ENCODE measurements around the gene ROBO1. TPM values are rescaled to one million over a fixed set of nuclear protein-coding genes. Genes with fewer than 3 reads are reported as not detected.
A peak's percentile ranks its signal among the peaks of the same experiment; 100 is the strongest.

ROBO1 gene
- total RNA-seq, 3 donors from 2014 or later = 12.7 to 50.7 (median 23.6) TPM

- no peak overlapping the region for H3K27ac ChIP-seq
- DNase-seq (ENCODE audit: low spot score in 2 of 2) = no peak
- TF ChIP-seq CTCF (IDR thresholded peaks at IDR 0.05) = peak; percentile 71 to 81 (median 77)
- no peak for TF ChIP-seq POLR2A (IDR thresholded peaks at IDR 0.05)
These were observed 1122.0 kb downstream of the ROBO1 start for GRCh38 chr3:78645628-78646310.

GRCh38 chr3:78644847-78645246 is 1123.0 kb downstream of the ROBO1 start:
- TF ChIP-seq POLR2AphosphoS5 (IDR thresholded peaks at IDR 0.05) = no peak
- TF ChIP-seq CTCF (IDR thresholded peaks at IDR 0.05) = no peak
- TF ChIP-seq POLR2A (IDR thresholded peaks at IDR 0.05) = no peak
- Histone ChIP-seq H3K4me3 (no peak overlapping the region), H3K9me3 (no peaks in the 10 kb centered on the region), H3K27me3 (no peaks in the 10 kb centered on the region), H3K4me1 (no peaks in the 10 kb centered on the region), H3K36me3 (no peaks in the 10 kb centered on the region), H3K27ac (no peak overlapping the region)
- intact Hi-C loops (cut with DNase I; ENCODE audit: low total_unique reads) = no loop called here
- DNase-seq (ENCODE audit: low spot score in 2 of 2) = no peak

More at GRCh38 chr3:78645628-78646310, 1122.0 kb downstream of the ROBO1 start:
- H3K4me1 ChIP-seq = no peaks in the 10 kb centered on the region
- H3K4me3 ChIP-seq = no peak overlapping the region
- no peaks in the 10 kb centered on the region for H3K9me3 ChIP-seq
- no peaks in the 10 kb centered on the region for H3K27me3 ChIP-seq
- intact Hi-C loops (cut with DNase I; ENCODE audit: low total_unique reads) = no loop called here
- H3K36me3 ChIP-seq = no peaks in the 10 kb centered on the region

DNA sequence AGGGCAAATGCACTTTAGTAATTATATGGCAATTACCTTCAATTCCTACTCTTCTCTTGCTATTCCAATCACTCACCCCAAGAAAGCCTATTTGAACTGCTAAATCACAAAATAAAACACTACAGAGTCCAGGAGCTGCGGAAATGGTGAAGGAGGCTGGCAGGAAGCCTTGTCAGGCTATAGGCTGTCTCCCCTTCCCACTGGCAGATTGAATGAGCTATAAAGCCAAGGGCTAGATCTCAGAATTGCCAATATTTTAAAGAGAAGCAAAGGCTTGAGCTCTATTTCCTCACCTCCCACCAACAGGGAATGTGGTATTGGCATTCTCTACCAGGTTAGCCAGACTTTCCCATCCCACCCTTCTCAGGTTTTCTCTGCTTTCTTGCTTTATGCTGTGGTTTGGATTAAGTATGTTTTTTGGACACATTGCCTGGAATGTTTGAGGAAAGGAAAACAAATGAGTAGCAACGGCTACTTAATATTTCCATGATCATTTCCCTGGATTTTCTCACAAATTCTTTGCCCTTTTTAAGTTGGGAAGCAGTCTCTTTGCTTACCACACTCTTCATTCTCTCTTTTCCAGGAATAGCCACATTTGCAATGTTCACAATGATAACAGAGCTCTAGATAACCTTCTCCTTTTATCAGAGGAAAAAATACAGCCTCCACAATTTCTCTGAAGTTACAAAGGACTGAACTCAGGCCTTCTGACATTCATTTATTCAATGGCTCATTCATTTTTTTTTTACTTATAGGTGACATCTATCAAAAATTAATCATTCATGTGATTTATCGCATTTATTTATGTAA is 1125.4 kb downstream of the ROBO1 start:
- H3K9me3 ChIP-seq = no peaks in the 10 kb centered on the region
- no peak overlapping the region for H3K4me3 ChIP-seq
- H3K36me3 ChIP-seq = no peaks in the 10 kb centered on the region
- no peaks in the 10 kb centered on the region for H3K27me3 ChIP-seq
- intact Hi-C loops (cut with DNase I; ENCODE audit: low total_unique reads) = no loop called here
- no peak overlapping the region for H3K27ac ChIP-seq
- no peaks in the 10 kb centered on the region for H3K4me1 ChIP-seq
- TF ChIP-seq CTCF (IDR thresholded peaks at IDR 0.05) (no peak), POLR2AphosphoS5 (IDR thresholded peaks at IDR 0.05) (no peak), POLR2A (IDR thresholded peaks at IDR 0.05) (no peak)
- DNase-seq (ENCODE audit: low spot score in 2 of 2) = no peak

DNA sequence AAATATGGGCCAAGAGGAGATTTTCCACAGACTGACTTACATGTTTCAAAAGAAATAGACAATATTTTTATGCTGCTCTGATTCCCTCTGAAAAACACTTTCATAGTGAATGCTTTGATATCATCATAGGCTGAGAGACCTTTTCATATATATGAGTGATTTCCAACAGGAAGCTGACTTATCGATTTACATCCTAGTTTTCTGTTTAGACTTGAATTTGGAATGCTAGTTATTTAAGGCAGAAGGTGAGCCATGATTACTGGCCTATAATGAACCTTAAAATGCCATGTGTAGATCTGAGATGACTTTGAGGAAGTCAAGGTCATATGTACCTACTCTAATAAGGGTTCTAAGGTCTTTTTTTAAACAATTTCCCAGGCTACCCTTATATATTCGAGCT is 1126.1 kb downstream of the ROBO1 start:
- TF ChIP-seq POLR2AphosphoS5 (IDR thresholded peaks at IDR 0.05) = no peak
- TF ChIP-seq CTCF (IDR thresholded peaks at IDR 0.05) = no peak
- no peak for TF ChIP-seq POLR2A (IDR thresholded peaks at IDR 0.05)
- H3K27ac ChIP-seq = no peak overlapping the region
- H3K36me3 ChIP-seq = no peaks in the 10 kb centered on the region
- no peak for DNase-seq (ENCODE audit: low spot score in 2 of 2)
- H3K9me3 ChIP-seq = no peaks in the 10 kb centered on the region
- intact Hi-C loops (cut with DNase I; ENCODE audit: low total_unique reads) = no loop called here
- no peaks in the 10 kb centered on the region for H3K27me3 ChIP-seq
- H3K4me3 ChIP-seq = no peak overlapping the region
- no peaks in the 10 kb centered on the region for H3K4me1 ChIP-seq

GRCh38 chr3:78634316-78634715 is 1133.5 kb downstream of the ROBO1 start:
- no peak for DNase-seq (ENCODE audit: low spot score in 2 of 2)
- intact Hi-C loops (cut with DNase I; ENCODE audit: low total_unique reads) = no loop called here
- Histone ChIP-seq H3K36me3 (no peaks in the 10 kb centered on the region), H3K27ac (no peak overlapping the region), H3K4me1 (no peaks in the 10 kb centered on the region), H3K4me3 (no peak overlapping the region), H3K9me3 (no peaks in the 10 kb centered on the region), H3K27me3 (no peaks in the 10 kb centered on the region)
- TF ChIP-seq POLR2A (IDR thresholded peaks at IDR 0.05) (no peak), POLR2AphosphoS5 (IDR thresholded peaks at IDR 0.05) (no peak)
